ENCODE data around the gene TLR6. TPM values are rescaled to one million over a fixed set of nuclear protein-coding genes. Genes with fewer than 3 reads are reported as not detected.

TLR6 gene
- total RNA-seq, 1 experiment from 2014 or later = 0.68 TPM

GRCh38 chr4:38871593-38871992, 15.0 kb upstream of the TLR6 start:
- no peak for TF ChIP-seq CTCF (IDR thresholded peaks at IDR 0.05; ENCODE audit: unreplicated experiment)
- Mint-ChIP-seq H3K4me1 (ENCODE audit: low read depth, unreplicated experiment) (peaks cover 23% of the 10 kb centered on the region), H3K4me3 (ENCODE audit: low read depth, unreplicated experiment) (no peak overlapping the region), H3K36me3 (ENCODE audit: insufficient read depth, unreplicated experiment) (peaks cover 18% of the 10 kb centered on the region), H3K9me3 (ENCODE audit: low read depth, unreplicated experiment) (no peaks in the 10 kb centered on the region), H3K27me3 (ENCODE audit: unreplicated experiment) (no peaks in the 10 kb centered on the region), H3K27ac (ENCODE audit: unreplicated experiment) (no peak overlapping the region)
- no TSS peak for BruUV-seq (replicated peaks)
- intact Hi-C loops (cut with micrococcal nuclease; ENCODE audit: unreplicated experiment) = no loop called here
- CTCF ChIA-PET = no interaction called here
- no peak for DNase-seq

GRCh38 chr4:38870098-38870808, 13.6 kb upstream of the TLR6 start:
- intact Hi-C loops (cut with micrococcal nuclease; ENCODE audit: unreplicated experiment) = no loop called here
- Mint-ChIP-seq H3K9me3 (ENCODE audit: low read depth, unreplicated experiment) (no peaks in the 10 kb centered on the region), H3K27me3 (ENCODE audit: unreplicated experiment) (no peaks in the 10 kb centered on the region), H3K27ac (ENCODE audit: unreplicated experiment) (no peak overlapping the region), H3K4me3 (ENCODE audit: low read depth, unreplicated experiment) (no peak overlapping the region), H3K4me1 (ENCODE audit: low read depth, unreplicated experiment) (peaks cover 23% of the 10 kb centered on the region), H3K36me3 (ENCODE audit: insufficient read depth, unreplicated experiment) (peaks cover 18% of the 10 kb centered on the region)
- no peak for TF ChIP-seq CTCF (IDR thresholded peaks at IDR 0.05; ENCODE audit: unreplicated experiment)
- no TSS peak for BruUV-seq (replicated peaks)
- CTCF ChIA-PET = no interaction called here
- DNase-seq = no peak

GRCh38 chr4:38869511-38869910, 12.9 kb upstream of the TLR6 start:
- peaks cover 18% of the 10 kb centered on the region for H3K36me3 Mint-ChIP-seq (ENCODE audit: insufficient read depth, unreplicated experiment)
- intact Hi-C loops (cut with micrococcal nuclease; ENCODE audit: unreplicated experiment) = no loop called here
- H3K4me3 Mint-ChIP-seq (ENCODE audit: low read depth, unreplicated experiment) = no peak overlapping the region
- no peak overlapping the region for H3K27ac Mint-ChIP-seq (ENCODE audit: unreplicated experiment)
- H3K4me1 Mint-ChIP-seq (ENCODE audit: low read depth, unreplicated experiment) = peaks cover 23% of the 10 kb centered on the region
- no peaks in the 10 kb centered on the region for H3K27me3 Mint-ChIP-seq (ENCODE audit: unreplicated experiment)
- TF ChIP-seq CTCF (IDR thresholded peaks at IDR 0.05; ENCODE audit: unreplicated experiment) = no peak
- CTCF ChIA-PET = interaction anchor here (0.6 kb wide), 1 partner anchor 140 kb away, joined by 4 read pairs; no protein-coding TSS in a partner anchor
- no TSS peak for BruUV-seq (replicated peaks)
- no peak for DNase-seq
- H3K9me3 Mint-ChIP-seq (ENCODE audit: low read depth, unreplicated experiment) = no peaks in the 10 kb centered on the region

- BruUV-seq (replicated peaks) = TSS peak; percentile 39
- Mint-ChIP-seq H3K4me1 (ENCODE audit: low read depth, unreplicated experiment) (peaks cover 15% of the 10 kb centered on the region), H3K9me3 (ENCODE audit: low read depth, unreplicated experiment) (no peaks in the 10 kb centered on the region), H3K27ac (ENCODE audit: unreplicated experiment) (no peak overlapping the region), H3K36me3 (ENCODE audit: insufficient read depth, unreplicated experiment) (peaks cover 18% of the 10 kb centered on the region), H3K4me3 (ENCODE audit: low read depth, unreplicated experiment) (peak overlapping the region; percentile 68), H3K27me3 (ENCODE audit: unreplicated experiment) (no peaks in the 10 kb centered on the region)
- CTCF ChIA-PET = no interaction called here
- no peak for TF ChIP-seq CTCF (IDR thresholded peaks at IDR 0.05; ENCODE audit: unreplicated experiment)
- intact Hi-C loops (cut with micrococcal nuclease; ENCODE audit: unreplicated experiment) = no loop called here
- DNase-seq = no peak
Measured at GRCh38 chr4:38868059-38868960, 11.7 kb upstream of the TLR6 start.

Data from Calu3 (cell line).